K562 (cell line): Measurements from ENCODE around the gene HTR3B. TPM values are rescaled to one million over a fixed set of nuclear protein-coding genes. Genes with fewer than 3 reads are reported as not detected.
A peak's percentile ranks its signal among the peaks of the same experiment; 100 is the strongest.

ENCODE experiments used
- ATAC-seq: fragments of 200-7000 bp; cut with Tn5 transposase; 3 replicates; pipeline ENCODE4 v1.9.1; 2020; ENCODE audit warnings: moderate library complexity
- BruUV-seq: library from RNA; stranded (reverse); fragments of 400-500 nt; replicated peaks from 2 replicates; lab custom pipeline; 2021; lab: Mats Ljungman, UMichigan
- CTCF ChIA-PET: fragments of 300-600 bp; formaldehyde crosslinking; extraction: SDS; loops from one replicate; lab custom pipeline; 2021; ENCODE audit warnings: low intra/inter-chr PET ratio; lab: Yijun Ruan, JAX
- POLR2A ChIA-PET: fragments of 300-600, 350-650 bp; sonication (Branson Sonifier 250); formaldehyde crosslinking; extraction: SDS; loops from one replicate; lab custom pipeline; 2021; ENCODE audit warnings: antibody characterized with exemption, inconsistent platforms; lab: Yijun Ruan, JAX
- DNase-seq, 4 experiments: peaks; one replicate each; pipeline versions ENCODE4 v3.0.0 to v3.0.0-alpha.2; 2011 to 2018; ENCODE audit warnings: low spot score in 3 of 4, mixed read lengths in 3 of 4; ENCODE audit errors: extremely low read depth in 1 of 4
- FAIRE-seq: peaks from 2 replicates; lab custom pipeline; 2011; peaks lifted over from hg19 to GRCh38; lab: Jason Lieb, UNC
- H2AFZ ChIP-seq: 2 replicates; pipeline ENCODE4 v1.6.0; 2011; ENCODE audit warnings: low read depth, low read length, control low read depth, inconsistent platforms
- H3K27ac ChIP-seq: fragments of 200-600 bp; 3 replicates; pipeline ENCODE4 v1.8.0; 2011; ENCODE audit warnings: low read depth, mild to moderate bottlenecking, control low read depth, inconsistent platforms, low read length, moderate library complexity, mixed read lengths; ENCODE audit errors: extremely low read depth
- H3K27me3 ChIP-seq, 2 experiments: fragments of 300-600 bp in 1 of 2; 2 replicates in 1 of 2; 3 replicates in 1 of 2; pipeline versions ENCODE4 v1.6.0 to v1.8.0; 2011; ENCODE audit warnings: inconsistent platforms in 2 of 2, low read length in 2 of 2, mild to moderate bottlenecking in 1 of 2, mixed read lengths in 1 of 2, moderate library complexity in 1 of 2; ENCODE audit not compliant: control insufficient read depth in 2 of 2, insufficient read depth in 2 of 2
- H3K36me3 ChIP-seq: fragments of 300-600 bp; 3 replicates; pipeline ENCODE4 v1.8.0; 2011; ENCODE audit warnings: mild to moderate bottlenecking, low read length, inconsistent platforms; ENCODE audit not compliant: control insufficient read depth, insufficient read depth
- H3K4me1 ChIP-seq, 2 experiments: fragments of 200-600 bp in 1 of 2; replicated peaks in 1 of 2; 2 replicates in 1 of 2; 3 replicates in 1 of 2; pipeline versions ENCODE4 v1.5.1 to v1.8.0; 2011; ENCODE audit warnings: inconsistent platforms in 2 of 2, low read length in 2 of 2, mild to moderate bottlenecking in 1 of 2, mixed read lengths in 1 of 2, moderate library complexity in 1 of 2; ENCODE audit not compliant: control insufficient read depth in 2 of 2, insufficient read depth in 2 of 2
- H3K4me2 ChIP-seq: 2 replicates; pipeline ENCODE4 v1.6.1; 2011; ENCODE audit warnings: low read length, control low read depth, inconsistent platforms, mixed read lengths; ENCODE audit not compliant: insufficient read depth
- H3K4me3 ChIP-seq: fragments of 200-600 bp; sonication (generic), shearing (Covaris generic); 2 replicates; pipeline ENCODE4 v1.5.1; 2016; ENCODE audit warnings: control low read depth, inconsistent platforms
- H3K79me2 ChIP-seq: fragments of 200-600 bp; 3 replicates; pipeline ENCODE4 v1.8.0; 2011; ENCODE audit warnings: low read length, inconsistent platforms; ENCODE audit not compliant: control insufficient read depth, insufficient read depth
- H3K9ac ChIP-seq, 2 experiments: 2 replicates each; pipeline versions ENCODE4 v1.6.0 to v1.6.1; 2011; ENCODE audit warnings: low read depth in 2 of 2, low read length in 2 of 2, control low read depth in 1 of 2, inconsistent platforms in 1 of 2, mild to moderate bottlenecking in 1 of 2, mixed read lengths in 1 of 2; ENCODE audit not compliant: insufficient read depth in 1 of 2
- H3K9me1 ChIP-seq: one replicate; pipeline ENCODE4 v1.6.0; 2011; ENCODE audit warnings: inconsistent platforms, mild to moderate bottlenecking, low read length, moderate library complexity; ENCODE audit not compliant: control insufficient read depth, insufficient read depth
- H3K9me3 ChIP-seq: replicated peaks from 2 replicates; pipeline ENCODE4 v1.5.1; 2011; ENCODE audit warnings: low read depth, low read length, inconsistent platforms; ENCODE audit not compliant: control insufficient read depth, insufficient read depth
- H4K20me1 ChIP-seq: replicated peaks from 2 replicates; pipeline ENCODE4 v1.6.1; 2011; ENCODE audit warnings: low read length, inconsistent platforms, mixed read lengths; ENCODE audit not compliant: control insufficient read depth, insufficient read depth
- CHD7 ChIP-seq: fragments of 200-600 bp; sonication (generic); IDR thresholded peaks from one replicate; pipeline ENCODE4 v1.6.1; 2012; ENCODE audit warnings: mild to moderate bottlenecking, low read depth, low read length, inconsistent platforms
- CTCF ChIP-seq, 3 experiments: IDR thresholded peaks in 2 of 3; conservative IDR thresholded peaks in 1 of 3; 2 replicates each; pipeline ENCODE4 v1.5.1; 2011 to 2012; ENCODE audit warnings: low read length in 3 of 3, mild to moderate bottlenecking in 3 of 3, control low read depth in 2 of 3, improper control_type of control experiment in 1 of 3, inconsistent platforms in 1 of 3, low read depth in 1 of 3, mixed read lengths in 1 of 3, moderate library complexity in 1 of 3; ENCODE audit not compliant: insufficient read depth in 2 of 3
- ZNF280A ChIP-seq: fragments of 450-650 bp; IDR thresholded peaks from 2 replicates; pipeline ENCODE4 v1.6.1; 2018; ENCODE audit warnings: mild to moderate bottlenecking, low read depth; ENCODE audit not compliant: partially characterized antibody
- ZSCAN29 ChIP-seq: fragments of 450-650 bp; IDR thresholded peaks from 2 replicates; pipeline ENCODE4 v1.6.1; 2017
- WGBS: fragments of 100-300 bp; shearing (Covaris generic); methylation state at CpG from one replicate; pipeline ENCODE4 v1.1.6; 2016; ENCODE audit warnings: low coverage, mixed read lengths; ENCODE audit not compliant: insufficient coverage; ENCODE audit errors: missing lambda C conversion rate; 5-methylcytosine and 5-hydroxymethylcytosine counted together
- in situ Hi-C: fragments of 300-500 bp; cut with MboI; formaldehyde crosslinking; loops from 4 replicates; pipeline ENCODE4 v1.15.0; 2018; ENCODE audit warnings: inconsistent platforms, mixed read lengths
- intact Hi-C: fragments of 100-400 bp; cut with micrococcal nuclease; formaldehyde crosslinking; loops from 2 replicates; pipeline ENCODE4 v1.14.2; 2022
- polyA plus RNA-seq, 8 experiments: library from polyadenylated mRNA; depleted of rRNA in 4 of 8; stranded (reverse) in 5 of 8; unstranded in 3 of 8; fragments of >200 nt; fragmentation: Nextera tagmentation in 2 of 8; fragmentation: Illumina TruSeq in 1 of 8; extraction: Ambion mirVana in 2 of 8; extraction: Trizol in 1 of 8; gene quantifications; 2 replicates each; pipeline versions ENCODE4 v1.2.1 to v1.2.3, GENCODE V29; 2011 to 2014; ENCODE audit warnings: inconsistent platforms in 1 of 8, missing spikeins in 1 of 8
- total RNA-seq, 7 experiments: library from RNA; depleted of rRNA in 6 of 7; stranded (reverse); fragments of >200 nt in 6 of 7; fragmentation: Illumina TruSeq in 2 of 7; extraction: Trizol in 2 of 7; gene quantifications; 2 replicates each; pipeline versions ENCODE4 v1.2.1 to v1.2.3, GENCODE V29; 2011 to 2021; ENCODE audit warnings: low replicate concordance in 1 of 7

HTR3B gene
- total and polyA plus RNA-seq, 9 of the 15 experiments (the other 6 are each of a cell fraction or from before 2014, with no cell fraction given): not detected

- FAIRE-seq (peak; percentile 46), ATAC-seq (peak; percentile 80), DNase-seq (peak; percentile 40 to 65 (median 50))
- H3K36me3 ChIP-seq: no peaks in the 10 kb centered on the region
- peaks cover 17% of the 10 kb centered on the region; the same call in 1 of the 2 replicates for H4K20me1 ChIP-seq
- WGBS: 0% methylated on average over 6 of the region's 6 CpGs
- no TSS peak for BruUV-seq
- H3K9me1 ChIP-seq: no peaks in the 10 kb centered on the region
- in situ Hi-C loops (no loop called here), intact Hi-C loops (loop anchor here (1.0 to 10.0 kb wide), 4 partner anchors 97 to 768 kb away; no protein-coding TSS in a partner anchor)
- CTCF ChIA-PET: interaction anchor here (0.9 to 1.9 kb wide), 3 partner anchors 267 to 269 kb away, joined by 4 to 10 read pairs (median 5); no protein-coding TSS in a partner anchor
- no peak overlapping the region for H2AFZ ChIP-seq
- H3K4me2 ChIP-seq: no peak overlapping the region
- H3K9ac ChIP-seq: no peak overlapping the region
- no peaks in the 10 kb centered on the region for H3K79me2 ChIP-seq
- no peaks in the 10 kb centered on the region for H3K4me1 ChIP-seq
- no peaks in the 10 kb centered on the region for H3K9me3 ChIP-seq
- no peak overlapping the region for H3K4me3 ChIP-seq
- no peak overlapping the region for H3K27ac ChIP-seq
- POLR2A ChIA-PET: no interaction called here
- H3K27me3 ChIP-seq: peaks cover 0 to 16% of the 10 kb centered on the region in 2 experiments; a peak in 2 of 5 replicates
- TF ChIP-seq ZNF280A: no peak
- no peak for TF ChIP-seq CHD7
- TF ChIP-seq ZSCAN29: no peak
- TF ChIP-seq CTCF (IDR thresholded peaks at IDR 0.05 in 2 of 3, conservative IDR thresholded peaks at IDR 0.05 in 1 of 3; ENCODE audit: insufficient read depth in 2 of 3, low read depth in 1 of 3, low read length in 3 of 3): peak; percentile 70 to 77 (median 74)
Observed at GRCh38 chr11:113994077-113994954, 89.7 kb downstream of the HTR3B start.
